Measurements from ENCODE around the gene MED12.

- TF ChIP-seq CTCF (IDR thresholded peaks at IDR 0.05) (no peak), POLR2AphosphoS5 (IDR thresholded peaks at IDR 0.05) (no peak)
These were observed 63.1 kb downstream of the MED12 start for GRCh38 chrX:71181558-71181909.
